Upper lobe of right lung (tissue), 1 donor: Measurements from ENCODE around the gene PSMD11. TPM values are rescaled to one million over a fixed set of nuclear protein-coding genes. Genes with fewer than 3 reads are reported as not detected.

ENCODE experiments used
- ATAC-seq: fragments of 200-7000 bp; cut with Tn5 transposase; one replicate; pipeline ENCODE4 v1.9.1; 2020; ENCODE audit warnings: mild to moderate bottlenecking, moderate library complexity
- DNase-seq: peaks from one replicate; pipeline ENCODE4 v3.0.0-alpha.2; 2020
- H3K27ac ChIP-seq: fragments of 200-600 bp; one replicate; pipeline ENCODE4 v1.8.0; 2022
- H3K27me3 ChIP-seq: fragments of 200-600 bp; one replicate; pipeline ENCODE4 v1.8.0; 2022; ENCODE audit warnings: mild to moderate bottlenecking
- H3K36me3 ChIP-seq: fragments of 200-600 bp; one replicate; pipeline ENCODE4 v1.8.0; 2022
- H3K4me1 ChIP-seq: fragments of 200-600 bp; one replicate; pipeline ENCODE4 v1.8.0; 2022
- H3K4me3 ChIP-seq: fragments of 200-600 bp; one replicate; pipeline ENCODE4 v1.8.0; 2022; ENCODE audit warnings: mild to moderate bottlenecking
- H3K9me3 ChIP-seq: fragments of 200-600 bp; one replicate; pipeline ENCODE4 v1.8.0; 2022
- intact Hi-C: fragments of 100-400 bp; cut with DNase I; formaldehyde crosslinking; loops from one replicate; pipeline ENCODE4 v1.11.0; 2022
- total RNA-seq: library from RNA; stranded (reverse); fragmentation: NEBNext Ultra II Directional; extraction: Animal tissue kit (Norgen Biotek cat#: 25700); gene quantifications from one replicate; pipeline ENCODE4 v1.2.1, GENCODE V29; 2021
- TF ChIP-seq, protein P1 (sequence below): fragments of 200-600 bp; IDR thresholded peaks from one replicate; pipeline ENCODE4 v1.8.0; 2022; ENCODE audit warnings: antibody characterized with exemption
- donor health status: DM: no; HTN: yes; CAD: no; lungs with severe emphysema.

The PSMD11 gene
- total RNA-seq, 1 donor from 2014 or later, result 62.8 TPM

GRCh38 chr17:32502013-32502412 is 57.7 kb downstream of the PSMD11 start:
- H3K4me1 ChIP-seq, result peaks cover 21% of the 10 kb centered on the region
- no peaks in the 10 kb centered on the region for H3K27me3 ChIP-seq
- H3K27ac ChIP-seq, result no peak overlapping the region
- TF ChIP-seq, protein P1, sequence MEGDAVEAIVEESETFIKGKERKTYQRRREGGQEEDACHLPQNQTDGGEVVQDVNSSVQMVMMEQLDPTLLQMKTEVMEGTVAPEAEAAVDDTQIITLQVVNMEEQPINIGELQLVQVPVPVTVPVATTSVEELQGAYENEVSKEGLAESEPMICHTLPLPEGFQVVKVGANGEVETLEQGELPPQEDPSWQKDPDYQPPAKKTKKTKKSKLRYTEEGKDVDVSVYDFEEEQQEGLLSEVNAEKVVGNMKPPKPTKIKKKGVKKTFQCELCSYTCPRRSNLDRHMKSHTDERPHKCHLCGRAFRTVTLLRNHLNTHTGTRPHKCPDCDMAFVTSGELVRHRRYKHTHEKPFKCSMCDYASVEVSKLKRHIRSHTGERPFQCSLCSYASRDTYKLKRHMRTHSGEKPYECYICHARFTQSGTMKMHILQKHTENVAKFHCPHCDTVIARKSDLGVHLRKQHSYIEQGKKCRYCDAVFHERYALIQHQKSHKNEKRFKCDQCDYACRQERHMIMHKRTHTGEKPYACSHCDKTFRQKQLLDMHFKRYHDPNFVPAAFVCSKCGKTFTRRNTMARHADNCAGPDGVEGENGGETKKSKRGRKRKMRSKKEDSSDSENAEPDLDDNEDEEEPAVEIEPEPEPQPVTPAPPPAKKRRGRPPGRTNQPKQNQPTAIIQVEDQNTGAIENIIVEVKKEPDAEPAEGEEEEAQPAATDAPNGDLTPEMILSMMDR, result no peak
- H3K9me3 ChIP-seq, result no peaks in the 10 kb centered on the region
- intact Hi-C loops, result no loop called here
- H3K4me3 ChIP-seq, result no peak overlapping the region
- H3K36me3 ChIP-seq, result no peaks in the 10 kb centered on the region
- DNase-seq, result peak; percentile 21
- no peak for ATAC-seq

- DNase-seq (peak; percentile 6), ATAC-seq (no peak)
- intact Hi-C loops, result no loop called here
- no peak overlapping the region for H3K4me3 ChIP-seq
- no peaks in the 10 kb centered on the region for H3K36me3 ChIP-seq
- H3K9me3 ChIP-seq, result no peaks in the 10 kb centered on the region
- H3K4me1 ChIP-seq, result peaks cover 21% of the 10 kb centered on the region
- no peaks in the 10 kb centered on the region for H3K27me3 ChIP-seq
- TF ChIP-seq, protein P1, result no peak
- peak overlapping the region; percentile 45 for H3K27ac ChIP-seq
These were observed 58.4 kb downstream of the PSMD11 start for GRCh38 chr17:32502710-32503109.

DNA sequence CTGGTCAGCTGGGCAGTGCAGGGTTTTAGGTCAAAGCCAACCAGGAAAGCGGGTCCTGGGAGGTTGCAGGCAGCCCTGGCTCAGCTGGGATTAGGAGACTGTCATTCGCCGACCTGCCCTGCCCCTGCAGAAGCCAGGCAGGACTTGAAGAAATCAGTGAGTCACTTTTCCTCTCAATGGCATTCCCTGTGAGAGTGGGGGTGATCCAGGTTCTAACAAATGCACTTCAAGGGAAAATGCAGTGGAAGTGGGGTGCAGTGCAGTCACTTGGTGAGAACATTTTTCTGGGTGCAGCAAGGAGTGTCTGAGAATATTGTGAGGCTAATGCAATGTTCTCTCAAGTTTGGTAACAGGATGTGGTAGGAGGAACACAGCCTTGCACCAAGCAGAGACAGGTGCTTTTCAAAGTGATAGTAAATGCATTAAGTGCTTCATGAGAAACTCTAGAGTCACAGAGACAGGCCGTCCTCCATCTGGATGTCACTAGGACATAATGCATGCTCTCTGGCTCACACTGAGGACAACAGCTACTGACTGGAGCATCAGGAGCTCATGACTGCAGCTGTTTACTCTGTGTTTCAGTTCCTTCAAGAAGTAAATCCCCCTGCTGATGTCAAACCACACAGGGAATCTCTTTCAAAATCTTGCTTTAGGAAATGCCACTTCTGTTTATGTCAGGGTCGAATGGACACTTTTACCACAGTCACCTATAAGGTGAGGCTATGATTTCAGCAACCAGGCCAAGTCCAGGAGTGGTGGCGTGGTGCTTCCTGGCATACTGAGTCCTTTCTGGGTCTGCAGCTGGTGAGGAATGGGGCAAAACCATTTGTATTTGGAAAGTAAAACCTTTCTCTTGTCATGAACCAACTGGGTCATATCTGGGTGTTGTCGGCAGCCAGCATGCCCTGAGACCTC is 59.2 kb downstream of the PSMD11 start:
- peak overlapping the region; percentile 71 for H3K27ac ChIP-seq
- H3K4me1 ChIP-seq, result peaks cover 21% of the 10 kb centered on the region
- H3K36me3 ChIP-seq, result no peaks in the 10 kb centered on the region
- TF ChIP-seq, protein P1, result no peak
- no peaks in the 10 kb centered on the region for H3K9me3 ChIP-seq
- H3K27me3 ChIP-seq, result no peaks in the 10 kb centered on the region
- ATAC-seq (peak; percentile 69), DNase-seq (peak; percentile 53)
- intact Hi-C loops, result no loop called here
- no peak overlapping the region for H3K4me3 ChIP-seq

DNA sequence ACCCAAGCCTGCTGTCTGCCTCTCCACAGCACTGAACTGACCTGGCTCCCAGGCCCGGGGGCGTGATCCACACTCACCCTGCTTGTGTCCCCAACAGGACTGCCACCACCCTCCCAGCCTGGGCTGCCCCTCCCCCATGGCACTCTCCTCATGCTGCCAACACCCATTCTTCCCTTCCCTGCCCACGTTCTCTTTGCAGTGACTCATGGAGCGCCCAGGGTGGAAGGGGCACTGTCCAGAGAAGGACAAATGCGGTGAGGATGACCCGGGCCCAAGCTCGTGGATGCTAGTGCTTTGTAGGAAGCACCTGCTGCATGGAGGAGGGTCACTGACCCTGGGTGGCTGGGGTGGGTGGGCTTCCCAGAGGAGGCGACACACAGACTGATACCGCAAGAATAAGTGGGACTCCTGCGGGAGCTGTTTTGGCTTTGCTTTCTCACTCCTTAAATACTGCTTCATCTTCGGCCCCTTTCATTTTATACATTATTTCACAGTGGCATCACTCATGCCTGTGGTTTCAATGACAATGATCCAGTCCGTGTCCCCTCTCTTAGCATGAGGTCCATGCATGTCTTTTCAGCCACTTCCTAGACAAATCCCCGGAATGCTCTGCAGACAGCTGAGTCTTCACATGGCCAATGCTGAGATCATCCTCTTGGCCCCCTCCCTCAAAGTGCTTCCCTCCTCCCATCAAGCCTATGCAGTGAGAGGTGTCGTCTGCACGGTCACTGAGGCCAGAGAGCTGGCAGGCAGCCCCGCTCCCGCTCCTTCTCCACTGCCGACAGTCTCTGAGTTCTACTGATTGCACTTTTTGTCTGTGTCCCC is 60.1 kb downstream of the PSMD11 start:
- H3K27ac ChIP-seq, result peak overlapping the region; percentile 71
- H3K9me3 ChIP-seq, result no peaks in the 10 kb centered on the region
- peak; percentile 59 for ATAC-seq
- H3K4me1 ChIP-seq, result peaks cover 21% of the 10 kb centered on the region
- H3K36me3 ChIP-seq, result no peaks in the 10 kb centered on the region
- TF ChIP-seq, protein P1, result no peak
- H3K4me3 ChIP-seq, result no peak overlapping the region
- DNase-seq, result peak; percentile 72
- H3K27me3 ChIP-seq, result no peaks in the 10 kb centered on the region
- intact Hi-C loops, result no loop called here

DNA sequence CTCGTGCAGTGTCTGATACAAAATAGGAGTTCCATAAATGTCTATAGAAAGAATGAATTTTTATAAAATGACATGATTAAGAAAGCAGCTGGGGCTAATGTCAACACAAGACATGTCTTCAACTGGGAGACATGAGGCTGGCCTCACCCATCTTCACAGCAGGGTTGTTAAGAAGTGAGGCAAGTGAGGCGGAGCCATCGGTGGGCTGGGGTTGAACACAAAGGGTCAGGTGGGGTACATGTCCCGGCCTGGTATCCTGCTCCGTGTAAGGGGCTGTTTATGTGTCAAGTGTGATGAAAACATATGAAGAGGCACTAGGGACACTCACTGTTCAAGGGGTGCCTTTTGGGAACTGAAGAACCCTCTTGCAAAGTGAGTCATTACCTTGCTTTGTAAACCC is 64.6 kb downstream of the PSMD11 start:
- TF ChIP-seq, protein P1, result no peak
- Histone ChIP-seq H3K27ac (no peak overlapping the region), H3K27me3 (no peaks in the 10 kb centered on the region), H3K4me1 (peaks cover 10% of the 10 kb centered on the region), H3K4me3 (no peak overlapping the region), H3K36me3 (no peaks in the 10 kb centered on the region), H3K9me3 (no peaks in the 10 kb centered on the region)
- intact Hi-C loops, result no loop called here
- ATAC-seq, result no peak
- DNase-seq, result no peak
